WI38 (cell line): ENCODE measurements around the gene LTC4S.
A peak's percentile ranks its signal among the peaks of the same experiment; 100 is the strongest.

ENCODE experiments used
- H3K4me3 ChIP-seq: 2 replicates; pipeline ENCODE4 v1.5.1; 2011; ENCODE audit warnings: low read depth, mild to moderate bottlenecking, control low read depth, low read length
- TF ChIP-seq, protein P1 (sequence below): IDR thresholded peaks from 2 replicates; pipeline ENCODE4 v1.5.1; 2012; ENCODE audit warnings: low read depth, mild to moderate bottlenecking, control low read depth, low read length

The LTC4S gene

DNA sequence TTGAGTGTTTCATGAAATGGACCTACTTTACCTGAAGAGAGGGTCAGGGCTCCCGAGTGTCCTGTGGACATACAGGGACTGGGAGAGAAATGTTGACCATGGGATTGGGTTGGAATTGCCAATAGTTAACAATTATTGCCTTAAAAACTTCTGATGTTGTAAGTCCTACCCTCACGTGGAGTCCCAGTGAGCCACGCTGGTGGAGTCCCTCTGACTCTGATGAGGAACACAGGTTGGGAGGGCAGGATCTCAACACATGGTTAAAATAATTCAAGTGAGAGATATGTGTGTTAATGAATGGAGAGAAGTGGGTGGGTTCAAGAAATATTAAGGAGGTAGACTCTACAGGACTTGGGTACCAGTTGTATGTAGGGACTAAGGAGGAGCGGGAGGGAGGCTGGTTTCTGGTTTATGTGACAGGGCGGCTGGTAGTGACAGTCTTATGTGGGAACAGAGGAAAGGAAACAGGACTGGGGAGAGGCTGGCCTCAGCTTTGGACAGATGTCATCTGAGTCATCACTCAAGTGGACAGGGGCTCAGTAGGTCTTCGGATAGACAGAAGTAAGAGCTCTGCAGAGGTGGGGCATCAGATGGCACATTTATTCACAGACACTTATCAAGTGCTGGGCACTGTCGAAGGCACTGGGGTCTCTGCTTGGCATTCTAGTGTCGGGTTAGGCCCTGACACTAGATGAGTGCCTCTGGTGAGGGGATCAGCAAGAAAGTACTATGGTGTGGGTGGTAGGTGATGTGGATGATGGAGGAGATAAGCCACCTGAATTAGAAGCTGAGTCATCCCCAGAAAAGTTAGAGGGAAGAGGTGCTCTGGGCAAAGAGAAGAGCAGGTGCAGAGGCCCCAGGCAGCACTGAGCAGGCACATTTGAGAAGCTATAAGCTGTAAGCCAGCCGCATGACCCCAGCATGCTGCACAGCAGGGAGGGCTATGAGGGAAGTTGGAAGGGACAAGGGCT lies 33.9 kb upstream of the LTC4S start:
- H3K4me3 ChIP-seq, result no peak overlapping the region
- TF ChIP-seq, protein P1, sequence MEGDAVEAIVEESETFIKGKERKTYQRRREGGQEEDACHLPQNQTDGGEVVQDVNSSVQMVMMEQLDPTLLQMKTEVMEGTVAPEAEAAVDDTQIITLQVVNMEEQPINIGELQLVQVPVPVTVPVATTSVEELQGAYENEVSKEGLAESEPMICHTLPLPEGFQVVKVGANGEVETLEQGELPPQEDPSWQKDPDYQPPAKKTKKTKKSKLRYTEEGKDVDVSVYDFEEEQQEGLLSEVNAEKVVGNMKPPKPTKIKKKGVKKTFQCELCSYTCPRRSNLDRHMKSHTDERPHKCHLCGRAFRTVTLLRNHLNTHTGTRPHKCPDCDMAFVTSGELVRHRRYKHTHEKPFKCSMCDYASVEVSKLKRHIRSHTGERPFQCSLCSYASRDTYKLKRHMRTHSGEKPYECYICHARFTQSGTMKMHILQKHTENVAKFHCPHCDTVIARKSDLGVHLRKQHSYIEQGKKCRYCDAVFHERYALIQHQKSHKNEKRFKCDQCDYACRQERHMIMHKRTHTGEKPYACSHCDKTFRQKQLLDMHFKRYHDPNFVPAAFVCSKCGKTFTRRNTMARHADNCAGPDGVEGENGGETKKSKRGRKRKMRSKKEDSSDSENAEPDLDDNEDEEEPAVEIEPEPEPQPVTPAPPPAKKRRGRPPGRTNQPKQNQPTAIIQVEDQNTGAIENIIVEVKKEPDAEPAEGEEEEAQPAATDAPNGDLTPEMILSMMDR, result no peak

DNA sequence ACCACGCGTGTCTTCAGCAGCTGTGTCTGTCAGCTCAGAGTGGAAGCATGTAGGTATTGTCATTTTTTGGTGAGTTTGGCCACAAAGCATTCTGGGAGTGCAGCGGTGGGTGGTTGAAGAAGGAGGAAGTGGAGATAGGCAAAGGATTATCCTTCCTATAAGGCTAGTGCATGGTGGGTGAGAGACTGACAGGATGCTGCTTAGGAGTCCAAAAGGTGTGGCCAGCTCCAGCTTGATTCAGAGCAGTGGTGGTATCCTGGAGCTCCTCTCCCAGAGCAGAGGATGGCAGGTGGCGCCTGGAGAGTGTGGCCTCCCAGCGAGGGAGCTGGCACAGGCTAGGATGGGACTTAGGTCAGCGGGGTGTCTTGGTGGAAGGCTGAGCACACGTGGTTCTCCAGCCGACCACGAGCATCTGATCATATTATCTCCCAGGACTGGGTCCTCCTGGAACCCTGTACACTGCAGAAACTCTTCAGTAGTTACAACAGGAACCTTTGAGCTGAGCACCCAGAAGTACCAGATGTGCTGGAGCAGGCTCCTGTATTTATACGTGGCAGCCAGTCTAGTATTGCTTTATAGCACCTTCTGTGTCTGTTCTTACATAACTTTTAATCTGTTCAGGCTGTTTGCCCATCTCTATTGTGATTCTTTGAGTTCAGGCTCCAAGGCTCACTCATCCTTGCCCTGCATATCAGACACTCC lies 31.6 kb upstream of the LTC4S start:
- H3K4me3 ChIP-seq, result no peak overlapping the region
- TF ChIP-seq, protein P1, result no peak

DNA sequence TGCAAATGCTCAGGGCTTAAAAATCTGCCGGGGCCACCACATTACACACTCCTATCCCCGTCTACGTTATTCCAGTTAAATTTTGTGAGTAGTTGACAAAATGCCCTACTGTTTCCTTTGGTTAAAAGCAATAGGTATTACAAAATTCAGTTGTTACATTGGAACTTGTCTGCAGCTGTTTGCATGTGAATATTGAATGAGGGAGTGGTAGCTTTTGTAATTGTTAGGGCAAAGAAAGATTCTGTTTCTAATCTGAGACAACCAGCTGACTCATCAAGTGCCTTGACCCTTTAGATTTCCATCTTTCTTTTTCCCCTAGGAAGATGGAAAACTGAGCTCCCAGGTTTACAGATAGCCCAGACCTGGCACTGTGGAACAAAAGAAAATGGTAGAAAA lies 31.0 kb upstream of the LTC4S start:
- TF ChIP-seq, protein P1, result no peak
- H3K4me3 ChIP-seq, result no peak overlapping the region

DNA sequence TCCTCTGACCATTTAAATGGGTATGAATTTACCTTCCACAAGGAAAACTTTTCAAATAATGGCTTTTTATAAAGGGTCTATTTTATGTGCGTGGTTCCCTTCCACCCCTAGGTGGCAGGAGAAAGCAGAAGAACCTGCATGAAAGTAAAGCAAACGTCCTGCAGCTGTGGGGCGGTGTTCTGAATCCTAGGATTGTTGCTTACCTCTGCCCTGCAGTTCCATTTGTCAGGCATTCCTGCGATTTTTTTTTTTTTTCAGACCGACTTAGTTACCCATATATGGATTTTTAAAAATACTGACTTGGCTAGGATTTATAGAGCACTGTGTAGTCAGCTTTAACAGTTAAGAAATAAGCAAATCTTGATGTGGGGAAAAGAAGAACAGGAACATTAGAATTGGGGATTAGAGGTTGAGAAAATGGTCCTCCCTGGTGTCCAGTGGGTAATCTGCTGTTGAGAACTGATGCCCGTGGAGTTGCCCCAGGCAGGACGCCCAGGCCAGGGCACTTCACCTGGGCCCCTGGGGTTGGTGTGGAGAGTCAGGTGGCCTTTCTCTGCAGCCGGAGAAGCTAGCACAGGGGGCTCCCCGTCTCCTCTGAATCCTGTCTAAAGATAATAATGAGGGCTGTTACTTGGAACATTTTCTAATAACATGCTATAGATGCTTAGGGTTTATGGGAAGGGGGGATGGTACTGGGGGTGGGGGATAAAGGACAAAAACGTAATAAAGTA lies 30.4 kb upstream of the LTC4S start:
- TF ChIP-seq, protein P1, result peak; percentile 71
- H3K4me3 ChIP-seq, result no peak overlapping the region

DNA sequence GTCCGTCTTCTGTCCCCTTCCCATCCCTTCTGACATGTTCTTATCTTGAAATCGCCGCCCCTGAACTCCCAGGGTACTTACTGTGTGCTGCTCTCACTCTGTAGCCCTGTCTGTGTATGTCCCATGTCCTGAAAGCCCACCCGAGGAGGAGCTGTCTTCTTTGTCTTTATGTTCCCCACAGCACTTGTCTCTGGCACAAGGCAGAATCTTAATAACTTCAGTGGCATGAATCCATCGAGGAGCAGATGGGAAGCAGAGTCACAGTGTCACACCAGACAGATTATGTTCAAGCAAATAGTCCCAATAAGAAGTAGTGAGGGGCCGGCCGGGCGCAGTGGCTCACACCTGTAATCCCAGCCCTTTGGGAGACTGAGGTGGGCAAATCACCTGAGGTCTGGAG lies 29.7 kb upstream of the LTC4S start:
- H3K4me3 ChIP-seq, result no peak overlapping the region
- TF ChIP-seq, protein P1, result no peak

DNA sequence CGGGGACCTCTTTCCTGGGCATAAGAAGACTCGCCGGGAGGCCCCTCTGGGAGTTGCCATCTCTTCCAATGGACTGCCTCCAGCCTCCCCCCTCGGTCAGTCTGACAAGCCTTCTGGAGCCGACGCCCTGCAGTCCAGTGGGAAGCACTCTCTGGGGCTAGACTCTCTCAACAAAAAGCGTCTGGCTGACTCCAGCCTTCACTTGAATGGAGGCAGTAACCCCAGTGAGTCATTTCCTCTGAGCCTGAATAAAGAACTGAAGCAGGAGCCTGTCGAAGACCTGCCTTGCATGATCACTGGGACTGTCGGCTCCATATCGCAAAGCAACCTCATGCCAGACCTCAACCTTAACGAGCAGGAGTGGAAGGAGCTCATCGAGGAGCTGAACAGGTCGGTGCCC lies 28.4 kb upstream of the LTC4S start:
- H3K4me3 ChIP-seq, result no peak overlapping the region
- TF ChIP-seq, protein P1, result no peak
